ENCODE results near the gene TLE2.
"Not testable (repeated sequence)": the region's sequence is repeated elsewhere in the genome, so short reads cannot be mapped to it uniquely, and the experiment has no call there.

The TLE2 gene

DNA sequence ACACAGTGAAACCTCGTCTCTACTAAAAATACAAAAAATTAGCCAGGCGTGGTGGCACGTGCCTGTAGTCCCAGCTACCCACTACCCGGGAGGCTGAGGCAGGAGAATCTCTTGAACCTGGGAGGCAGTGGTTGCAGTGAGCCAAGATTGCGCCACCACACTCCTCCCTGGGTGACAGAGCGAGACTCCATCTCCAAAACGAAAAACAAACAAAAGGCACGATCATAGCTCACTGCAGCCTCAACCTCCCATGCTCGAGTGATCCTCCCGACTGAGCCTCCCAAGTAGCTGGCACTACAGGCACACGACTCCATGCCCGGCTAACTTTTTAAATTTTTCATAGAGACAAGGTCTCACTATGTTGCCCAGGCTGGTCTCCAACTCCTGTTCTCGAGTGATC, 17.0 kb downstream of the TLE2 start:
- DNase-seq: not testable (repeated sequence)

DNA sequence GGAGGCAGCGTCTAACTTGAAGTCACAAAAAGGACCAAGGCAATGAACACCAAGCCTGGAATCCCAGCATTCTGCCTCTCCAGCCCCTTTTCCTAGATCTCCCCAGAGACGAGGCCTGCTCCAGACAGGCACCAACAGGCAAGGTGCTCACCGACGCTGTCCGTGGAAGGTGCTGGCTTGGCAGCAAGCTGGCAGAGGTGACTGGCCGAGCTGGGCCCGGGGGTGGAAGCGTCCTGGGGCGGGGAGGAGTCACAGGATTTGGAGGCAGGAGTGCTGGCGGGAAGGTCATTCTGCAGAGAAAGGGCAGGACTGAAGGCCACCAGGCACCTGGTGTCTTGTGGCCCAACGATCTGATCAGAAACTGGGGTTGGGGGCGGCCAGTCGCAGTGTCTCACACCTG, 18.2 kb downstream of the TLE2 start:
- no peak for DNase-seq

GRCh38 chr19:3008994-3009393, 20.1 kb downstream of the TLE2 start:
- no peak for DNase-seq

DNA sequence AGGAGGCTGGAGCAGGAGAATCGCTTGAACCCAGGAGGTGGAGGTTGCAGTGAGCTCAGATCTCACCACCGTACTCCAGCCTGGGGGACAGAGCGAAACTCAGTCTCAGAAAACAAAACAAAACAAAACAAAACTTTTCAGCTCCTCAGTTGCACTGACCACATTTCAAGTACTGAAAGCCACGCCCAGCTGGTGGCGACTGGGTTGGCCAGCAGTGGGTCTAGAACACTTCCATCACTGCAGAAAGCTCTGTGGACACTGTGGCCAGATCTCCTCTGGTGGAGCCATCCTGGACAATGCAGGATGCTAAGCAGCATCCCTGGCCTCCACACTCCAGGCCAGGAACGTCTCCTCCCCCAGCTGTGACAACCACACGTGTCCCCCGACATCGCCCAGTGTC, 21.1 kb downstream of the TLE2 start:
- no peak for DNase-seq

GRCh38 chr19:3006075-3006767, 22.9 kb downstream of the TLE2 start:
- DNase-seq: no peak

DNA sequence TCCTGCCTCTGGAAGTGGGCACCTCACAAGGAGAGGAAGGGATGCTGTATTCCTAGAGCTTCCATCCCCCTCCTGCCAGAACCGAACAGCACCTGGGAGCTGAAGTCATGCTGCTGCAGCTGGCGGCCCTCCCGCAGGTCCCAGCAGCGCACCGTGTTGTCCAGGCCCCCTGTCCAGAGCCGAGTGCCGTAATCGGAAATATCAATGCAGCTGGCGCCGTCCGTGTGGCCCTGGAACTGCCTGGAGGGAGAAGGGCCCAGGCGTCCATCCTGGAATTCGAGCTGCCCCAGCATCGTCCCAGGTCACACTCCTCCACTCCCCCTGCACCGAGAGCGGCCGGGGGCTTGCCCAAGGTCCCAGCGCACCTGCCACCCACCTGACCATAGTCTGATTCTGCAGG, 23.7 kb downstream of the TLE2 start:
- no peak for DNase-seq

GRCh38 chr19:3004522-3004921, 24.6 kb downstream of the TLE2 start:
- DNase-seq: no peak

GRCh38 chr19:3003046-3003445, 26.0 kb downstream of the TLE2 start:
- DNase-seq: no peak

- no peak for DNase-seq
These were observed 27.8 kb downstream of the TLE2 start for GRCh38 chr19:3001235-3001800.

DNA sequence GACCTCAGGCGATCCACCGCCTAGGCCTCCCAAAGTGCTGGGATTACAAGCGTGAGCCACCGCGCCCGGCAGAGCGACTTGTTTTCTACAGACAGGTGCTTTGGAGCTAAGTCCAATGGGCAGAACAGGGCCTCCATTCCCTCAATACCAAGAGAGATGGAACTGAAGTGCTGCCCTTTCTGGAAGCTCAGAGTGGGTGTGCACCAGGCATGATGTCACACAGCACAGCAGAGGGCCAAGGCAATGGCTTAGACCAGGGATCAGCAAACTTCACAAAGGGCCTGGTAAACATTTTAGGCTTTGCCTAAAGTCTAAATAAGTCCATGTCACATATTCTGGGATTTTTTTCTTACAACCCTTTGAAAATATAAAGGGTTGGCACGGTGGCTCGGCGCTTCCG, 30.4 kb downstream of the TLE2 start:
- DNase-seq: no peak

- no peak for DNase-seq
These were observed 31.4 kb downstream of the TLE2 start for GRCh38 chr19:2997720-2998119.

GRCh38 chr19:2994588-2995131, 34.4 kb downstream of the TLE2 start:
- no peak for DNase-seq

DNA sequence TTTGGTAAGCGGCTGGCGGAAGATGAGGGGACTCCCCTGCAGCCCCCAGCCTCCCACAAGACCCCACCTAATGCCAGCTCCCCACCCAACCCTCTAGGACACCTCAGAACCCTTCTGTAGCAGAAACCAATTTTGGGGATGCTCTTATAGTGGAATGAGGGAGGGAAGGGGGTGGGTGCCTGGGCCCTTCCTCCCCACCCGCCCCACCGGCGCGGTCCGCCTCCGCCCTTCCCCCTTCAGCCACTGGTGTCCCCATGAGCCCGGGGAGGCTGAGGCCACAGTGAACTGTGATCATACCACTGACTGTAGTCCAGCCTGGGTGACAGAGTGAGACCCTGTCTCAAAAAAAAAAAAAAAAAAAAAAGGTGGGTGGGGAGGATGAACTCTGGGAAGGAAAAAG, 35.5 kb downstream of the TLE2 start:
- no peak for DNase-seq

DNA sequence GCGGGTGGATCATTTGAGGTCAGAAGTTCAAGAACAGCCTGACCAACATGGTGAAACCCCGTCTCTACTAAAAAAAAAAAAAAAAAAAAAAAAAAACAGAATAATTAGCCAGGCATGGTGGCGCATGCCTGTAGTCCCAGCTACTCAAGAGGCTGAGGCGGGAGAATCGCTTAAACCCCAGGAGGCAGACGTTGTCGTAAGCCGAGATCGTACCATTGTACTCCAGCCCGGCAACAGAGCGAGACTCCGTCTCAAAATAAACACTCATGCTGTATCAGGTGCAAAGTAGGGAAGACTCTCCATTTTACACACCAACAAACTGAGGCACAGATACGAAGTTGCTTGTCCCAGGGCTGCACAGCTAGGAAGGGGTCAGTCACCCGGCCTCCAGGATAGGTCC, 36.1 kb downstream of the TLE2 start:
- no peak for DNase-seq

GRCh38 chr19:2992333-2992732, 36.7 kb downstream of the TLE2 start:
- not testable (repeated sequence) for DNase-seq

DNA sequence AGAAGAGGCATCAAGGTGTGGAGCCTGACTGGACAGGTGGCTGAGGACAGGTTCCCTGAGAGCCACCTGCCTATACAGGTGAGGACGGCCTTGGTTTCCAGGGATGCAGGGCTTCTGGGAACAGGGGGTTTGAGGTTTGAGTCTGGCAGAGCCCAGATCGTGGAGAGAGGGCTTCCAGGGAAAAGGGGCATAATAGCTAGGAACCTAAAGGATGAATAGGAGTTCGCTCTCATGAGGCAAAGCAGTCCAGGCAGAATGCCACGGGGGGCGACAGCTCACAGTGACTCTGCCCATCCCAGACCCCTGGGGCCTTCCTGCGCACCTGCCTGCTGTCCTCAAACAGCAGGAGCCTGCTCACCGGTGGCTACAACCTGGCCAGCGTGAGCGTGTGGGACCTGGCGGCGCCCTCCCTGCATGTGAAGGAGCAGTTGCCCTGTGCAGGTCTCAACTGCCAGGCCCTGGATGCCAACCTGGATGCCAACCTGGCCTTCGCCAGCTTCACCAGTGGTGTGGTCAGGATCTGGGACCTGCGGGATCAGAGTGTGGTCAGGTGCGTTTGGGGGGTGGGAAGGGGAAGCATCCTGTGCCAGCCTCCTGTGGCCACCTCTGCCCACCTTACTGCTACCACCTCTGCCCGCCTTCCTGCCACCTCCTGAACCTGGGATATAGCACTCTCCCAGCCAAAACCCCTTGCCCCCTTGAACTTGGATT, 39.7 kb downstream of the TLE2 start:
- no peak for DNase-seq

DNA sequence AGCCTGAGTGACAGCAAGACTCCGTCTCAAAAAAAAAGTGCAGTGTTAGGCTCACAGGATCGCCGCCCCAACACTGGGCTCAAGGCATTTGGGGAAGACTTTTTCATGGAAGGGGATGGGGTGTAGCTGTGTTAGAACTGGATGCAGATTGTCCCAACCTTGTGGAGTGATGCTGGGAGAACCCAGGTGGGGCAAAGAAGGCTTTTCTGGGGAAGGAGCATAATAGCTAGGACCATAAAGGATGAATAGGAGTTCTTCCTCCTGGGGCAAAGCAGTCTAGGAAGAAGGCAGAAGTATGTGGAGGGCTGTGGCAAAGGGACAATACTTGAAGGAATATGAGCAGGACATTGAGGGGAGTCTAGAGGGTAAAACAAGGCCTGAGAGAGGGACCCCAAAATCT, 40.5 kb downstream of the TLE2 start:
- DNase-seq: no peak

GRCh38 chr19:2987797-2988196, 41.3 kb downstream of the TLE2 start:
- no peak for DNase-seq

DNA sequence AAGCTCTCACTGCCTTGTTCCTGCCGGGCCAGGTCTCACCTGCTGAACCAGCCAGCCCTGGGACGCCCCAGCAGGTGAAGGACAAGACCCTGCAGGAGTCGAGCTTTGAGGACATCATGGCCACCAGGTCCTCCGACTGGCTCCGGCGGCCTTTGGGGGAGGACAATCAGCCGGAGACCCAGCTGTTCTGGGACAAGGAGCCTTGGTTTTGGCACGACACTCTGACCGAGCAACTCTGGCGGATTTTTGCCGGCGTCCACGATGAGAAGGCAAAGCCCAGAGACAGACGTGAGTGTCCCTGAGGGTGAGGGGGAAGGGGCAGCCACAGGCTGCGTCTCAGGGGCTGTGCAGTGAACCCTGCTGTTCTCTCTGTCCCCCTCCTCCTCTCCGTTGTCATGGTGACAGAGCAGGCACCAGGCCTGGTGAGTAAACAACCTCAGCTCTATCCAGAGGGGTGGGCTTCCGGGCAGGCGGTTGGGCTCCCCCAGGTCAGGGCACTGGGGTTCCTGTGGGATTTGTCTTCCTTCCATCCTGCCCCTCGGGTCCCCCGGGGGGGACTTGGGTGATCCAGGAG, 42.0 kb downstream of the TLE2 start:
- DNase-seq: no peak

- DNase-seq: no peak
These were observed 44.9 kb downstream of the TLE2 start for GRCh38 chr19:2984215-2984528.

DNA sequence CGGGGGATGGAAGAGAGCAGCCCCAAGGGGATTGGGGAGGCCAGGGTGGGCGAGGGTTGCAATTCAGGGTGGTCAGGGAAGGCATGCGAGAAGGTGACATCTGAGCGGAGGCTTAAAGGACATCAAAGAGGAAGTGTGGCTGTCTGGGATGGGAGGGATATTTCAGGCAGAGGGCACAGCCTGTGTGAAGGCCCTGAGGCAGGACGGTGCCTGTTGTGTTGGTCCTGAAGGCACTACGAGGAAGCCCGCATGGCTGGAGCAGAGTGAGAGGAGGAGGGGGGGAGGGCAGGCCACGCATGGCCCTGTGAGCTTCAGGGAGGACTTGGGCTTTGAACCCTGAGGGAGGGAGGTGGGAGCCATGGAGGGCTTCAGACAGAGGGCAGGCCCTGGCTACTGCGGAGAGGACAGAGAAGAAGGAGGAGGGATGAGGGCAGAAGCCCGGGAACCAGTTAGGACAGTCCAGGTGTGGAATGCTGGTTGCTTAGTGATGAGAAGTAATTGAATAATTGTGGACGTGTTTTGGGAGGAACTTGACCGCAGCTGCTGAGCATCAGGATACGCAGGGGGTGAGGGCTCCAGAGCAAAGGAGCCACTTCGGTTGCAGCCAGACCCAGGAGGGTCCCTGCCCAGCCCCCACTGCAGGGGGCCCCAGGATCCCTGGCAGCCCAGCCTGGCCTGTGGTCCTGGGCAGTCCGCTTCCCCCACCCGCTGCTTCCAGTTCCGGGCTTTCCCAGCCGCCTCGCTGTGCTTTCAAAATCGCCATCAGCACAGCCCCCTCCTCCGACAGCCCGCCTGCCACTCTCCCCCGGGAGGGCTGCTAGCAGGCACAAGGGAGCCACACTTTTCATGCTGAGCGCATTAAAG, 45.5 kb downstream of the TLE2 start:
- DNase-seq: no peak

GRCh38 chr19:2982983-2983350, 46.1 kb downstream of the TLE2 start:
- no peak for DNase-seq

GRCh38 chr19:2982561-2982960, 46.5 kb downstream of the TLE2 start:
- no peak for DNase-seq

All from CD4-positive, alpha-beta T cell treated with Interferon gamma for 1 hour (primary cell).